HepG2 (cell line): ENCODE measurements around the gene ZNF442.

Experiments used
- ARNTL ChIP-seq: sonication (generic); formaldehyde crosslinking; IDR thresholded peaks from 2 replicates; pipeline ENCODE4 v1.4.0; 2020; ENCODE audit warnings: mild to moderate bottlenecking, missing genetic modification reagents
- BHLHE40 ChIP-seq: IDR thresholded peaks from 2 replicates; pipeline ENCODE4 v1.6.1; 2011; ENCODE audit warnings: low read length, improper control_type of control experiment
- CTCF ChIP-seq: sonication (generic); formaldehyde crosslinking; IDR thresholded peaks from 2 replicates; pipeline ENCODE4 v1.5.0; 2020; ENCODE audit warnings: mild to moderate bottlenecking, missing genetic modification reagents, moderate library complexity
- GTF2F1 ChIP-seq: fragments of 150-350 bp; IDR thresholded peaks from 2 replicates; pipeline ENCODE4 v1.6.1; 2014; ENCODE audit warnings: low read length
- MAFF ChIP-seq: IDR thresholded peaks from 2 replicates; pipeline ENCODE4 v1.6.1; 2011; ENCODE audit warnings: low read depth, low read length, improper control_type of control experiment
- NFE2 ChIP-seq: sonication (generic); formaldehyde crosslinking; IDR thresholded peaks from 2 replicates; pipeline ENCODE4 v1.4.0; 2020; ENCODE audit warnings: missing genetic modification reagents
- POLR2AphosphoS5 ChIP-seq: IDR thresholded peaks from 2 replicates; pipeline ENCODE4 v1.6.1; 2012; ENCODE audit warnings: low read depth, low read length
- REST ChIP-seq, 2 experiments: IDR thresholded peaks; 2 replicates each; pipeline ENCODE4 v1.6.1; 2011 to 2012; ENCODE audit warnings: low read length in 2 of 2, borderline replicate concordance in 1 of 2, low read depth in 1 of 2, mild to moderate bottlenecking in 1 of 2, moderate library complexity in 1 of 2
- ZNF251 ChIP-seq: sonication (generic); formaldehyde crosslinking; IDR thresholded peaks from 2 replicates; pipeline ENCODE4 v1.9.0; 2021; ENCODE audit warnings: mild to moderate bottlenecking, missing genetic modification reagents

GRCh38 chr19:12374026-12374425 is 8.5 kb upstream of the ZNF442 start:
- TF ChIP-seq ARNTL, result no peak
- no peak for TF ChIP-seq POLR2AphosphoS5
- TF ChIP-seq BHLHE40, result no peak
- no peak for TF ChIP-seq REST (IDR thresholded peaks at IDR 0.05; ENCODE audit: borderline replicate concordance in 1 of 2, low read depth in 1 of 2, low read length in 2 of 2)
- no peak for TF ChIP-seq MAFF
- TF ChIP-seq ZNF251, result no peak
- no peak for TF ChIP-seq CTCF (CRISPR knock-in tag)
- TF ChIP-seq NFE2 (CRISPR knock-in tag), result no peak
- no peak for TF ChIP-seq GTF2F1
